NCI-H2029 treated with DMSO at 0.1 percent for 48 hours (cell line): ENCODE measurements around the gene USP14.

ENCODE experiments used
- DNase-seq: peaks from one replicate; lab custom pipeline; 2025; lab: John Stamatoyannopoulos, UW

USP14 gene

GRCh38 chr18:228586-228985 is 70.2 kb downstream of the USP14 start:
- DNase-seq = no peak

- DNase-seq = no peak
Observed at GRCh38 chr18:231563-231962, 73.2 kb downstream of the USP14 start.

GRCh38 chr18:240175-240574 is 81.8 kb downstream of the USP14 start:
- no peak for DNase-seq

GRCh38 chr18:245282-245847 is 87.0 kb downstream of the USP14 start:
- no peak for DNase-seq

GRCh38 chr18:248053-248452 is 89.7 kb downstream of the USP14 start:
- no peak for DNase-seq

- no peak for DNase-seq
Observed at GRCh38 chr18:250685-251084, 92.3 kb downstream of the USP14 start.

GRCh38 chr18:251572-251971 is 93.2 kb downstream of the USP14 start:
- no peak for DNase-seq

GRCh38 chr18:253121-253520 is 94.8 kb downstream of the USP14 start:
- DNase-seq = no peak

GRCh38 chr18:255171-255570 is 96.8 kb downstream of the USP14 start:
- DNase-seq = no peak

GRCh38 chr18:260547-260946 is 102.2 kb downstream of the USP14 start:
- no peak for DNase-seq

GRCh38 chr18:261398-262073 is 103.2 kb downstream of the USP14 start:
- DNase-seq = no peak
